ENCODE data around the gene ARHGAP11B.
"Not testable (repeated sequence)": the region's sequence is repeated elsewhere in the genome, so short reads cannot be mapped to it uniquely, and the experiment has no call there.

ARHGAP11B gene

GRCh38 chr15:30625436-30626193, at the start of gene ARHGAP11B:
Gene ARHGAP11B, plus strand, starts transcription at chr15:30626128.
- DNase-seq, result not testable (repeated sequence)

GRCh38 chr15:30579394-30579970, 46.4 kb upstream of the ARHGAP11B start:
- not testable (repeated sequence) for DNase-seq

- DNase-seq, result not testable (repeated sequence)
Observed at GRCh38 chr15:30580716-30581115, 45.2 kb upstream of the ARHGAP11B start.

GRCh38 chr15:30598953-30599352, 27.0 kb upstream of the ARHGAP11B start:
- not testable (repeated sequence) for DNase-seq

GRCh38 chr15:30603796-30604195, 22.1 kb upstream of the ARHGAP11B start, which contains the start of gene GOLGA8H:
Gene GOLGA8H, plus strand, starts transcription at chr15:30604028. Its CDS starts 98 bp downstream, at chr15:30604126.
- DNase-seq, result not testable (repeated sequence)

- DNase-seq, result not testable (repeated sequence)
Observed at GRCh38 chr15:30612271-30612670, 13.7 kb upstream of the ARHGAP11B start.

GRCh38 chr15:30621342-30621741, 4.6 kb upstream of the ARHGAP11B start:
- DNase-seq, result not testable (repeated sequence)

GRCh38 chr15:30626194-30626565, 252 bp downstream of the ARHGAP11B start:
- DNase-seq, result not testable (repeated sequence)

GRCh38 chr15:30626632-30627031, 704 bp downstream of the ARHGAP11B start:
- not testable (repeated sequence) for DNase-seq

- no peak for DNase-seq
Observed at GRCh38 chr15:30650012-30650929, 24.3 kb downstream of the ARHGAP11B start.

GRCh38 chr15:30661154-30661553, 35.2 kb downstream of the ARHGAP11B start:
- not testable (repeated sequence) for DNase-seq

GRCh38 chr15:30669621-30670020, 43.7 kb downstream of the ARHGAP11B start:
- not testable (repeated sequence) for DNase-seq

GRCh38 chr15:30670056-30670455, 44.1 kb downstream of the ARHGAP11B start:
- no peak for DNase-seq

GRCh38 chr15:30671309-30671708, 45.4 kb downstream of the ARHGAP11B start:
- no peak for DNase-seq

GRCh38 chr15:30675126-30675525, 49.2 kb downstream of the ARHGAP11B start:
- no peak for DNase-seq

- not testable (repeated sequence) for DNase-seq
Observed at GRCh38 chr15:30675891-30676290, 50.0 kb downstream of the ARHGAP11B start.

- DNase-seq, result not testable (repeated sequence)
Observed at GRCh38 chr15:30680997-30681396, 55.1 kb downstream of the ARHGAP11B start.

- DNase-seq, result not testable (repeated sequence)
Observed at GRCh38 chr15:30685709-30686285, 59.9 kb downstream of the ARHGAP11B start.

GRCh38 chr15:30686651-30687050, 60.7 kb downstream of the ARHGAP11B start:
- DNase-seq, result not testable (repeated sequence)
